Right lung (tissue), 5 donors: ENCODE measurements around the gene ATP2C2. TPM values are rescaled to one million over a fixed set of nuclear protein-coding genes. Genes with fewer than 3 reads are reported as not detected.
A peak's percentile ranks its signal among the peaks of the same experiment; 100 is the strongest.

ENCODE experiments used
- DNase-seq, 2 donors: peaks; one replicate each; pipeline ENCODE4 v3.0.0-alpha.2; 2013
- polyA plus RNA-seq, 5 donors: library from polyadenylated mRNA; unstranded; fragments of 120-200 nt; gene quantifications; one replicate each; pipeline versions ENCODE4 v1.2.1 to v1.2.3, GENCODE V29; 2013; ENCODE audit warnings: inconsistent platforms in 1 of 5, low replicate concordance in 1 of 5; ENCODE audit not compliant: insufficient read length in 5 of 5, insufficient read depth in 1 of 5

The ATP2C2 gene
- polyA plus RNA-seq, 5 donors, result 14.6 to 27.0 (median 16.4) TPM

GRCh38 chr16:84487358-84487757 lies 119.0 kb downstream of the ATP2C2 start:
- DNase-seq, result no peak

GRCh38 chr16:84489131-84489530 lies 120.8 kb downstream of the ATP2C2 start:
- no peak for DNase-seq

GRCh38 chr16:84495506-84495905 lies 127.2 kb downstream of the ATP2C2 start:
- DNase-seq, result no peak

- DNase-seq, result no peak
These were observed 128.7 kb downstream of the ATP2C2 start for GRCh38 chr16:84496991-84497390.

GRCh38 chr16:84497418-84498222 lies 129.3 kb downstream of the ATP2C2 start:
- DNase-seq, result no peak

- no peak for DNase-seq
These were observed 129.9 kb downstream of the ATP2C2 start for GRCh38 chr16:84498223-84498610.

- DNase-seq, result no peak
These were observed 130.7 kb downstream of the ATP2C2 start for GRCh38 chr16:84498859-84499620.

- no peak for DNase-seq
These were observed 131.3 kb downstream of the ATP2C2 start for GRCh38 chr16:84499638-84500037.

- no peak for DNase-seq
These were observed 132.2 kb downstream of the ATP2C2 start for GRCh38 chr16:84500531-84500930.

- no peak for DNase-seq
These were observed 132.9 kb downstream of the ATP2C2 start for GRCh38 chr16:84501077-84501735.

GRCh38 chr16:84502075-84502474 lies 133.7 kb downstream of the ATP2C2 start:
- DNase-seq, result no peak

- DNase-seq, result no peak
These were observed 134.2 kb downstream of the ATP2C2 start for GRCh38 chr16:84502581-84502980.

- DNase-seq, result no peak
These were observed 135.5 kb downstream of the ATP2C2 start for GRCh38 chr16:84503751-84504395.

GRCh38 chr16:84504420-84505248 lies 136.3 kb downstream of the ATP2C2 start, which contains the start of gene MEAK7:
TSS of gene MEAK7 (minus strand) at chr16:84504659. CDS start at chr16:84498086, 6,573 bp downstream.
- peak; percentile 98 for DNase-seq

GRCh38 chr16:84505249-84506187 lies 137.2 kb downstream of the ATP2C2 start:
- DNase-seq, result no peak

- DNase-seq, result no peak
These were observed 139.0 kb downstream of the ATP2C2 start for GRCh38 chr16:84507011-84507982.

GRCh38 chr16:84508502-84508901 lies 140.2 kb downstream of the ATP2C2 start:
- no peak for DNase-seq
